H1 (cell line): ENCODE results near the gene PRKCZ. TPM values are rescaled to one million over a fixed set of nuclear protein-coding genes. Genes with fewer than 3 reads are reported as not detected.

Experiments used
- CTCF ChIA-PET: fragments of 300-600 bp; sonication (Branson Sonifier 250); formaldehyde crosslinking; loops from one replicate; lab custom pipeline; 2021; ENCODE audit not compliant: partially characterized antibody; lab: Charles Lee
- POLR2A ChIA-PET: fragments of 300-600 bp; sonication (Branson Sonifier 250); formaldehyde crosslinking; loops from one replicate; lab custom pipeline; 2021; ENCODE audit warnings: inconsistent platforms; ENCODE audit not compliant: partially characterized antibody; lab: Charles Lee
- DNase-seq, 2 experiments: peaks; one replicate each; pipeline versions ENCODE4 v3.0.0 to v3.0.0-alpha.2; 2010 to 2022; ENCODE audit warnings: low spot score in 2 of 2, low read depth in 1 of 2, mixed read lengths in 1 of 2
- FAIRE-seq: peaks from 2 replicates; lab custom pipeline; 2011; peaks lifted over from hg19 to GRCh38; lab: Jason Lieb, UNC
- H2AFZ ChIP-seq: 2 replicates; pipeline ENCODE4 v1.8.1; 2012; ENCODE audit warnings: low read length, inconsistent platforms
- H2AK5ac ChIP-seq: 2 replicates; pipeline ENCODE4 v1.6.1; 2013; ENCODE audit warnings: low read depth, low read length
- H2BK120ac ChIP-seq: replicated peaks from 2 replicates; pipeline ENCODE3; 2013; ENCODE audit warnings: low read depth, low read length, inconsistent platforms
- H2BK12ac ChIP-seq: 2 replicates; pipeline ENCODE4 v1.6.1; 2013; ENCODE audit warnings: low read depth, low read length
- H2BK15ac ChIP-seq: 2 replicates; pipeline ENCODE4 v1.6.1; 2013; ENCODE audit warnings: low read length
- H2BK20ac ChIP-seq: 2 replicates; pipeline ENCODE4 v1.6.1; 2013; ENCODE audit warnings: low read length
- H2BK5ac ChIP-seq: 2 replicates; pipeline ENCODE4 v1.6.1; 2013; ENCODE audit warnings: low read depth, low read length
- H3K14ac ChIP-seq: 2 replicates; pipeline ENCODE4 v1.6.1; 2013; ENCODE audit warnings: inconsistent platforms; ENCODE audit not compliant: insufficient read length
- H3K18ac ChIP-seq: 2 replicates; pipeline ENCODE4 v1.6.1; 2013; ENCODE audit warnings: low read length; ENCODE audit errors: extremely low read depth
- H3K23ac ChIP-seq: 2 replicates; pipeline ENCODE4 v1.6.1; 2013; ENCODE audit warnings: inconsistent platforms; ENCODE audit not compliant: insufficient read length
- H3K23me2 ChIP-seq: 2 replicates; pipeline ENCODE4 v1.6.1; 2013; ENCODE audit warnings: low read depth, low read length
- H3K27ac ChIP-seq: 2 replicates; pipeline ENCODE4 v1.6.1; 2011; ENCODE audit warnings: low read depth, low read length, inconsistent platforms
- H3K27me3 ChIP-seq, 4 experiments: replicated peaks in 1 of 4; 1 replicate in 1 of 4; 2 replicates in 3 of 4; pipeline versions ENCODE4 v1.6.1 to v1.8.1; 2011 to 2013; ENCODE audit warnings: low read length in 3 of 4, mild to moderate bottlenecking in 3 of 4, inconsistent platforms in 2 of 4, mixed read lengths in 2 of 4, moderate library complexity in 1 of 4; ENCODE audit not compliant: control insufficient read depth in 3 of 4, insufficient read depth in 3 of 4; ENCODE audit errors: extremely low read depth in 1 of 4
- H3K36me3 ChIP-seq, 4 experiments: 2 replicates each; pipeline versions ENCODE4 v1.6.1 to v1.8.1; 2011 to 2013; ENCODE audit warnings: mild to moderate bottlenecking in 4 of 4, low read length in 3 of 4, moderate library complexity in 2 of 4, control low read depth in 1 of 4, inconsistent platforms in 1 of 4; ENCODE audit not compliant: insufficient read depth in 4 of 4, control insufficient read depth in 2 of 4
- H3K4ac ChIP-seq: replicated peaks from 2 replicates; pipeline ENCODE3; 2013; ENCODE audit warnings: low read length, low read depth, mixed read lengths, inconsistent platforms; ENCODE audit not compliant: insufficient read length
- H3K4me1 ChIP-seq, 4 experiments: replicated peaks in 1 of 4; 1 replicate in 1 of 4; 2 replicates in 3 of 4; pipeline versions ENCODE4 v1.6.1 to v1.8.1; 2011 to 2013; ENCODE audit warnings: low read length in 3 of 4, inconsistent platforms in 2 of 4, mixed read lengths in 1 of 4; ENCODE audit not compliant: insufficient read depth in 4 of 4, control insufficient read depth in 3 of 4
- H3K4me2 ChIP-seq, 2 experiments: 2 replicates each; pipeline versions ENCODE4 v1.6.1 to v1.8.1; 2011 to 2013; ENCODE audit warnings: low read depth in 2 of 2, low read length in 2 of 2, control low read depth in 1 of 2, inconsistent platforms in 1 of 2, mild to moderate bottlenecking in 1 of 2; ENCODE audit not compliant: insufficient read depth in 1 of 2
- H3K4me3 ChIP-seq, 4 experiments: fragments of 200-600, 300-600 bp in 1 of 4; sonication (generic), shearing (Covaris generic), sonication (Bioruptor Twin) in 1 of 4; 2 replicates each; pipeline versions ENCODE4 v1.5.1 to v1.8.1; 2011 to 2016; ENCODE audit warnings: low read length in 4 of 4, low read depth in 3 of 4, control low read depth in 2 of 4, inconsistent platforms in 2 of 4, mild to moderate bottlenecking in 2 of 4, mixed read lengths in 1 of 4, moderate library complexity in 1 of 4; ENCODE audit not compliant: insufficient read depth in 2 of 4; ENCODE audit errors: extremely low read depth in 1 of 4
- H3K56ac ChIP-seq: replicated peaks from 2 replicates; pipeline ENCODE3; 2013; ENCODE audit warnings: low read depth, mild to moderate bottlenecking, mixed read lengths, low read length, inconsistent platforms; ENCODE audit not compliant: insufficient read length
- H3K79me1 ChIP-seq: 2 replicates; pipeline ENCODE4 v1.6.1; 2013; ENCODE audit warnings: low read depth, low read length, control low read depth
- H3K79me2 ChIP-seq, 2 experiments: 2 replicates each; pipeline versions ENCODE4 v1.6.1 to v1.8.1; 2012 to 2013; ENCODE audit warnings: low read length in 2 of 2, mild to moderate bottlenecking in 2 of 2, inconsistent platforms in 1 of 2; ENCODE audit not compliant: insufficient read depth in 2 of 2, control insufficient read depth in 1 of 2
- H3K9ac ChIP-seq, 4 experiments: replicated peaks in 1 of 4; 1 replicate in 1 of 4; 2 replicates in 3 of 4; pipeline versions ENCODE4 v1.6.1 to v1.8.1; 2011 to 2013; ENCODE audit warnings: low read depth in 3 of 4, low read length in 3 of 4, control low read depth in 2 of 4, mild to moderate bottlenecking in 2 of 4, moderate library complexity in 2 of 4, inconsistent platforms in 1 of 4; ENCODE audit errors: extremely low read depth in 1 of 4
- H3K9me3 ChIP-seq, 2 experiments: 2 replicates each; pipeline versions ENCODE4 v1.6.1 to v1.8.1; 2012 to 2013; ENCODE audit warnings: mild to moderate bottlenecking in 2 of 2, moderate library complexity in 2 of 2, control low read depth in 1 of 2, inconsistent platforms in 1 of 2, low read depth in 1 of 2, low read length in 1 of 2, mixed read lengths in 1 of 2; ENCODE audit not compliant: insufficient read depth in 2 of 2
- H4K20me1 ChIP-seq, 2 experiments: replicated peaks in 1 of 2; 2 replicates each; pipeline versions ENCODE3 to v1.8.1; 2011 to 2013; ENCODE audit warnings: inconsistent platforms in 2 of 2, low read length in 2 of 2, mild to moderate bottlenecking in 1 of 2; ENCODE audit not compliant: insufficient read depth in 2 of 2, control insufficient read depth in 1 of 2
- H4K5ac ChIP-seq: 2 replicates; pipeline ENCODE4 v1.6.1; 2013; ENCODE audit warnings: low read length, low read depth, mixed read lengths, inconsistent platforms; ENCODE audit not compliant: insufficient read length
- H4K8ac ChIP-seq: 2 replicates; pipeline ENCODE4 v1.8.0; 2013; ENCODE audit warnings: mild to moderate bottlenecking, moderate library complexity, low read length, inconsistent platforms; ENCODE audit not compliant: insufficient read depth; ENCODE audit errors: extremely low read depth
- H4K91ac ChIP-seq: replicated peaks from 2 replicates; pipeline ENCODE3; 2013; ENCODE audit warnings: low read length, mixed read lengths, inconsistent platforms; ENCODE audit not compliant: insufficient read length
- CBX8 ChIP-seq: fragments of 300-800, 300-1000 bp; sonication (generic); IDR thresholded peaks from 2 replicates; pipeline ENCODE4 v1.7.1; 2016; ENCODE audit warnings: low read depth, low read length, borderline replicate concordance
- EGR1 ChIP-seq: IDR thresholded peaks from 2 replicates; pipeline ENCODE4 v1.6.1; 2011; ENCODE audit warnings: low read depth, low read length, borderline replicate concordance
- GABPA ChIP-seq: IDR thresholded peaks from 2 replicates; pipeline ENCODE4 v1.6.1; 2011; ENCODE audit warnings: mild to moderate bottlenecking, low read length, moderate library complexity, borderline replicate concordance; ENCODE audit not compliant: insufficient read depth
- GTF2F1 ChIP-seq: IDR thresholded peaks from 2 replicates; pipeline ENCODE4 v1.6.1; 2012; ENCODE audit warnings: low read depth, low read length, improper control_type of control experiment, borderline replicate concordance
- HDAC6 ChIP-seq: IDR thresholded peaks from one replicate; pipeline ENCODE4 v1.7.1; 2012; ENCODE audit warnings: low read depth, mild to moderate bottlenecking, inconsistent platforms, low read length, moderate library complexity
- JUN ChIP-seq: IDR thresholded peaks from 2 replicates; pipeline ENCODE4 v1.6.1; 2011; ENCODE audit warnings: low read depth, mild to moderate bottlenecking, improper control_type of control experiment, low read length
- RFX5 ChIP-seq: IDR thresholded peaks from 2 replicates; pipeline ENCODE4 v1.6.1; 2011; ENCODE audit warnings: low read depth, low read length, improper control_type of control experiment, borderline replicate concordance
- SAP30 ChIP-seq: fragments of 300-600 bp; sonication (generic); IDR thresholded peaks from 2 replicates; pipeline ENCODE4 v1.7.1; 2012; ENCODE audit warnings: low read length, moderate library complexity, mild to moderate bottlenecking, inconsistent platforms; ENCODE audit not compliant: insufficient read depth, insufficient replicate concordance
- SIX5 ChIP-seq: IDR thresholded peaks from 2 replicates; pipeline ENCODE4 v1.6.1; 2011; ENCODE audit warnings: mild to moderate bottlenecking, low read depth, low read length
- SRF ChIP-seq: IDR thresholded peaks from 2 replicates; pipeline ENCODE4 v1.6.1; 2011; ENCODE audit warnings: mild to moderate bottlenecking, low read depth, low read length, moderate library complexity
- WGBS, 2 experiments: shearing (Covaris generic) in 1 of 2; methylation state at CpG; one replicate each; pipeline versions ENCODE4 v1.1.6 to v1.1.7; 2013 to 2015; ENCODE audit warnings: low lambda C conversion rate in 2 of 2, mixed read lengths in 2 of 2, inconsistent platforms in 1 of 2, low coverage in 1 of 2, missing lambda C conversion rate in 1 of 2; ENCODE audit not compliant: insufficient replicate concordance in 2 of 2, insufficient coverage in 1 of 2, insufficient read length in 1 of 2; ENCODE audit errors: extremely low coverage in 1 of 2, missing lambda C conversion rate in 1 of 2; 5-methylcytosine and 5-hydroxymethylcytosine counted together
- polyA plus RNA-seq, 7 experiments: library from polyadenylated mRNA; depleted of rRNA in 3 of 7; stranded (reverse) in 5 of 7; unstranded in 2 of 7; fragments of >200 nt in 5 of 7; fragments of 200-250 nt in 2 of 7; gene quantifications; 1 replicate in 5 of 7; 2 replicates in 1 of 7; 4 replicates in 1 of 7; pipeline versions ENCODE4 v1.2.1 to v1.2.3, GENCODE V29; 2011 to 2013; ENCODE audit warnings: missing spikeins in 2 of 7, mixed read lengths in 2 of 7
- total RNA-seq: library from RNA; stranded (reverse); fragmentation: NEBNext Ultra II Directional; extraction: Animal tissue kit (Norgen Biotek cat#: 25700); gene quantifications from 2 replicates; pipeline ENCODE4 v1.2.1, GENCODE V29; 2021

Gene PRKCZ
- total and polyA plus RNA-seq, 2 of the 8 experiments (the other 6 are each of a cell fraction or from before 2014, with no cell fraction given) = 37.4 to 45.1 TPM

DNA sequence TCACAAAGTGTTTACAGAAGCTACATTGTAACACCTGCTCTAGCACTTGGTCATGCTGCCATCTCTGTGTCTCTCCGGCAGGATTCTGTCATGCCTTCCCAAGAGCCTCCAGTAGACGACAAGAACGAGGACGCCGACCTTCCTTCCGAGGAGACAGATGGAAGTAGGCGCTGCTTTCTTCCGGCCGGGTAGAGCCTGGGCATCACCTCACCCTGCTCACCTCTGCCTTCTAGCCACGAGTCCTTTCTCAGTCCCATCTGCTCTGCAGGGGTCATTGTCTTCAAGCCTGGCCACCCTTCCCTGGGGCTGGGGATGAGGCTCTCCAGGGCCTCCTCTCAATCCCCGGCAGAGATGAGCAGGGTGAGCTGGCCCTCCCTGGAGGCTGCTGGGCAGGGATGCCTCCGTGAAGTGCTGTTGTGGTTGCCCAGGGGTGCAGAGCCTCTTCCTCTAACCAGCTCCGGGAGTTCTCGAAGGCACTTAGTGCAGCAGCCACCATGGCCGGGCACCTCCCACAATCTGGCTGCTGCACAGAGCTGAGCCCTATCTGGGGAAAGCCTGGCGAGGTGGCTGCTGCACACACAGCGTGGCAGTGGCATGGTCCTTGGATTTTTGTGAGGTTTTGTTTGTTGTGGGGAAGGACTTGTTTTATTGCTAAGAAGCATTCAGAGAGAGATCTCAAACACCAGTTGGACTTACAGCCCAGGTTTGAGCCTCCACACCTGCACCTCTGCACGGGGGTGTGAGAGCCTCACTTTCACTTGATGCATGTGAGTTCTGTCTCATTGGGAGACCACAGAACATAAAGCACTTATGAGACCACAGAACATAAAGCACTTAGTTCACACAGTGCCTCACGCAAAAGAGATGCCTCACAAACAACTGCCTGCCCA lies 96.0 kb downstream of the PRKCZ start:
- FAIRE-seq (no peak), DNase-seq (no peak)
- Histone ChIP-seq H4K5ac (no peak overlapping the region), H3K36me3 (peaks cover 3 to 29% (median 17%) of the 10 kb centered on the region in 4 experiments; a peak in 6 of 8 replicates), H2AFZ (no peak overlapping the region), H3K56ac (no peak overlapping the region), H4K91ac (no peak overlapping the region), H3K4ac (no peak overlapping the region), H3K9me3 (no peaks in the 10 kb centered on the region), H3K4me2 (no peak overlapping the region), H3K9ac (no peak overlapping the region), H3K23ac (no peak overlapping the region), H3K4me3 (no peak overlapping the region), H2BK120ac (no peak overlapping the region), H4K8ac (no peak overlapping the region), H3K18ac (no peak overlapping the region), H3K27me3 (no peaks in the 10 kb centered on the region), H3K27ac (no peak overlapping the region), H4K20me1 (peaks cover 0 to 6% of the 10 kb centered on the region in 2 experiments), H2BK5ac (no peak overlapping the region), H3K14ac (no peak overlapping the region), H2BK12ac (no peak overlapping the region), H3K79me2 (no peaks in the 10 kb centered on the region), H2AK5ac (no peak overlapping the region), H2BK20ac (no peak overlapping the region), H3K4me1 (no peaks in the 10 kb centered on the region), H3K79me1 (no peaks in the 10 kb centered on the region; the same call in 1 of the 2 replicates), H2BK15ac (no peak overlapping the region), H3K23me2 (peaks cover 8% of the 10 kb centered on the region; the same call in 1 of the 2 replicates)
- WGBS, 2 experiments = 93% methylated on average over 19 of the region's 19 CpGs; no CpG with 5 or more reads in 1 of the 2 experiments
- ChIA-PET POLR2A (no interaction called here), CTCF (interaction anchor here (1.8 kb wide), 1 partner anchor 28 kb away, joined by 7 read pairs; no protein-coding TSS in a partner anchor)
- TF ChIP-seq SAP30 (no peak), EGR1 (no peak), CBX8 (no peak), GTF2F1 (no peak), SIX5 (no peak), RFX5 (no peak), HDAC6 (no peak), GABPA (no peak), JUN (no peak), SRF (no peak)
